H9 (cell line): Measurements from ENCODE around the gene UVSSA. TPM values are rescaled to one million over a fixed set of nuclear protein-coding genes. Genes with fewer than 3 reads are reported as not detected.

Experiments used
- DNase-seq: peaks from one replicate; pipeline ENCODE4 v3.0.0-alpha.2; 2017
- H2AFZ ChIP-seq: one replicate; pipeline ENCODE4 v1.6.1; 2013; ENCODE audit warnings: mild to moderate bottlenecking, low read length, control low read depth, moderate library complexity
- H2AK5ac ChIP-seq: 2 replicates; pipeline ENCODE4 v1.6.1; 2013; ENCODE audit warnings: low read length, control low read depth, mixed read lengths; ENCODE audit not compliant: insufficient read length
- H2BK120ac ChIP-seq: one replicate; pipeline ENCODE4 v1.6.1; 2013; ENCODE audit warnings: low read depth, mild to moderate bottlenecking, low read length, control low read depth, inconsistent platforms; ENCODE audit not compliant: poor library complexity, severe bottlenecking
- H2BK12ac ChIP-seq: 2 replicates; pipeline ENCODE4 v1.6.1; 2013; ENCODE audit warnings: low read length, control low read depth, mixed read lengths, low read depth; ENCODE audit not compliant: insufficient read length
- H2BK15ac ChIP-seq: 2 replicates; pipeline ENCODE4 v1.6.1; 2013; ENCODE audit warnings: low read depth, low read length, control low read depth
- H2BK20ac ChIP-seq: one replicate; pipeline ENCODE4 v1.6.1; 2013; ENCODE audit warnings: low read depth, mild to moderate bottlenecking, low read length, control low read depth, inconsistent platforms; ENCODE audit not compliant: poor library complexity, severe bottlenecking
- H2BK5ac ChIP-seq: 2 replicates; pipeline ENCODE4 v1.6.1; 2013; ENCODE audit warnings: low read length, control low read depth, mixed read lengths; ENCODE audit not compliant: insufficient read length
- H3K14ac ChIP-seq: 2 replicates; pipeline ENCODE4 v1.6.1; 2013; ENCODE audit warnings: low read length, control low read depth; ENCODE audit not compliant: insufficient read depth
- H3K18ac ChIP-seq: 2 replicates; pipeline ENCODE4 v1.6.1; 2013; ENCODE audit warnings: low read depth, mild to moderate bottlenecking, mixed read lengths, low read length, control low read depth; ENCODE audit not compliant: insufficient read length
- H3K23ac ChIP-seq: 2 replicates; pipeline ENCODE4 v1.6.1; 2013; ENCODE audit warnings: low read length, control low read depth, mixed read lengths, low read depth; ENCODE audit not compliant: insufficient read length
- H3K23me2 ChIP-seq: 2 replicates; pipeline ENCODE4 v1.6.1; 2013; ENCODE audit warnings: low read depth, mild to moderate bottlenecking, mixed read lengths, low read length, control low read depth; ENCODE audit not compliant: insufficient read length, poor library complexity, severe bottlenecking
- H3K27ac ChIP-seq: 2 replicates; pipeline ENCODE4 v1.5.1; 2013; ENCODE audit warnings: low read length, control low read depth, mixed read lengths, low read depth; ENCODE audit not compliant: insufficient read length
- H3K27me3 ChIP-seq: 2 replicates; pipeline ENCODE4 v1.6.1; 2013; ENCODE audit warnings: low read length, control low read depth, inconsistent platforms; ENCODE audit not compliant: insufficient read depth
- H3K4ac ChIP-seq: 2 replicates; pipeline ENCODE4 v1.6.1; 2013; ENCODE audit warnings: low read depth, mild to moderate bottlenecking, control low read depth, inconsistent platforms, low read length, moderate library complexity
- H3K4me1 ChIP-seq: 2 replicates; pipeline ENCODE4 v1.6.1; 2013; ENCODE audit warnings: low read length, control low read depth, inconsistent platforms; ENCODE audit not compliant: insufficient read depth
- H3K4me2 ChIP-seq: 2 replicates; pipeline ENCODE4 v1.6.1; 2013; ENCODE audit warnings: low read length, control low read depth, mixed read lengths; ENCODE audit not compliant: insufficient read length, insufficient read depth
- H3K56ac ChIP-seq: 2 replicates; pipeline ENCODE4 v1.6.1; 2013; ENCODE audit warnings: low read depth, mild to moderate bottlenecking, mixed read lengths, low read length, control low read depth; ENCODE audit not compliant: insufficient read length
- H3K79me1 ChIP-seq: 2 replicates; pipeline ENCODE4 v1.6.1; 2013; ENCODE audit warnings: low read depth, mild to moderate bottlenecking, moderate library complexity, low read length, control low read depth, inconsistent platforms; ENCODE audit not compliant: insufficient read depth, poor library complexity, severe bottlenecking
- H3K79me2 ChIP-seq: 2 replicates; pipeline ENCODE4 v1.6.1; 2013; ENCODE audit warnings: low read length, control low read depth, inconsistent platforms; ENCODE audit not compliant: insufficient read depth
- H3K9ac ChIP-seq: 2 replicates; pipeline ENCODE4 v1.6.1; 2013; ENCODE audit warnings: low read length, control low read depth, mixed read lengths; ENCODE audit not compliant: insufficient read length; ENCODE audit errors: extremely low read depth
- H3K9me3 ChIP-seq: one replicate; pipeline ENCODE4 v1.6.1; 2013; ENCODE audit warnings: low read depth, low read length, inconsistent platforms; ENCODE audit not compliant: control insufficient read depth
- H3T11ph ChIP-seq: one replicate; pipeline ENCODE4 v1.6.1; 2013; ENCODE audit warnings: mild to moderate bottlenecking, low read length, control low read depth, inconsistent platforms
- H4K20me1 ChIP-seq: one replicate; pipeline ENCODE4 v1.6.1; 2013; ENCODE audit not compliant: control insufficient read depth, insufficient read length, insufficient read depth
- H4K5ac ChIP-seq: 2 replicates; pipeline ENCODE4 v1.6.1; 2013; ENCODE audit warnings: low read depth, mild to moderate bottlenecking, mixed read lengths, low read length, control low read depth; ENCODE audit not compliant: insufficient read length
- H4K8ac ChIP-seq: replicated peaks from 2 replicates; pipeline ENCODE4 v1.6.1; 2013; ENCODE audit warnings: low read length, control low read depth, mixed read lengths, low read depth; ENCODE audit not compliant: insufficient read length
- H4K91ac ChIP-seq: 2 replicates; pipeline ENCODE4 v1.6.1; 2013; ENCODE audit warnings: low read depth, mild to moderate bottlenecking, moderate library complexity, mixed read lengths, low read length, control low read depth; ENCODE audit not compliant: insufficient read length
- H3K27ac Mint-ChIP-seq, 3 experiments: 2 replicates in 2 of 3; 3 replicates in 1 of 3; pipeline ENCODE4 v1.8.0; 2020 to 2021; ENCODE audit warnings: mixed read lengths in 3 of 3, mild to moderate bottlenecking in 1 of 3, moderate library complexity in 1 of 3
- H3K27me3 Mint-ChIP-seq: 2 replicates; pipeline ENCODE4 v1.8.0; 2021; ENCODE audit warnings: low read depth, mild to moderate bottlenecking, moderate library complexity, mixed read lengths
- H3K36me3 Mint-ChIP-seq, 3 experiments: 2 replicates in 2 of 3; 3 replicates in 1 of 3; pipeline ENCODE4 v1.8.0; 2020 to 2021; ENCODE audit warnings: low read depth in 3 of 3, mixed read lengths in 3 of 3; ENCODE audit not compliant: insufficient read depth in 1 of 3
- H3K4me1 Mint-ChIP-seq, 2 experiments: 2 replicates each; pipeline ENCODE4 v1.8.0; 2020; ENCODE audit warnings: mixed read lengths in 2 of 2
- H3K4me3 Mint-ChIP-seq, 2 experiments: 2 replicates in 1 of 2; 3 replicates in 1 of 2; pipeline ENCODE4 v1.8.0; 2020 to 2021; ENCODE audit warnings: mild to moderate bottlenecking in 2 of 2, mixed read lengths in 2 of 2, moderate library complexity in 1 of 2
- H3K9me3 Mint-ChIP-seq, 2 experiments: 2 replicates in 1 of 2; 3 replicates in 1 of 2; pipeline ENCODE4 v1.8.0; 2020; ENCODE audit warnings: mild to moderate bottlenecking in 2 of 2, mixed read lengths in 2 of 2, moderate library complexity in 1 of 2
- CTCF ChIP-seq: fragments of 200-600 bp; sonication (generic); conservative IDR thresholded peaks from 3 replicates; pipeline ENCODE4 v1.8.0; 2021; ENCODE audit warnings: antibody characterized with exemption, mild to moderate bottlenecking
- WGBS: extraction: QIAGEN DNeasy Blood & Tissue Kit; methylation state at CpG from one replicate; pipeline ENCODE4 v1.1.7; 2013; ENCODE audit warnings: missing lambda C conversion rate, low lambda C conversion rate, mixed read lengths; ENCODE audit not compliant: insufficient read length; ENCODE audit errors: extremely low coverage; 5-methylcytosine and 5-hydroxymethylcytosine counted together
- total RNA-seq: library from RNA; stranded (reverse); gene quantifications from 2 replicates; pipeline ENCODE4 v1.2.1, GENCODE V29; 2021

The UVSSA gene
- total RNA-seq, 1 experiment from 2014 or later: 15.9 TPM

- no peak overlapping the region for H2BK5ac ChIP-seq
- Mint-ChIP-seq H3K9me3 (no peaks in the 10 kb centered on the region), H3K36me3 (peaks cover 27 to 56% (median 49%) of the 10 kb centered on the region in 3 experiments), H3K4me3 (no peak overlapping the region), H3K4me1 (no peaks in the 10 kb centered on the region), H3K27me3 (no peaks in the 10 kb centered on the region), H3K27ac (peak overlapping the region; percentile 23 to 88 (median 83); a peak in 3 of 7 replicates)
- no peak overlapping the region for H2AFZ ChIP-seq
- no peak for TF ChIP-seq CTCF
- no peak overlapping the region for H3K4ac ChIP-seq
- no peak overlapping the region for H2BK120ac ChIP-seq
- H3K14ac ChIP-seq: no peak overlapping the region; the same call in 1 of the 2 replicates
- H2BK15ac ChIP-seq: no peak overlapping the region
- no peaks in the 10 kb centered on the region for H3K4me1 ChIP-seq
- no peaks in the 10 kb centered on the region for H3K27me3 ChIP-seq
- no peak overlapping the region for H2BK12ac ChIP-seq
- H3K56ac ChIP-seq: no peak overlapping the region
- H4K5ac ChIP-seq: no peak overlapping the region
- H4K20me1 ChIP-seq: no peaks in the 10 kb centered on the region
- H3K9ac ChIP-seq: no peak overlapping the region
- H3K23me2 ChIP-seq: no peaks in the 10 kb centered on the region
- DNase-seq: no peak
- no peaks in the 10 kb centered on the region for H3K9me3 ChIP-seq
- no peak overlapping the region for H3K27ac ChIP-seq
- no peak overlapping the region for H3K18ac ChIP-seq
- no peak overlapping the region for H4K8ac ChIP-seq
- no peaks in the 10 kb centered on the region; the same call in 1 of the 2 replicates for H3K79me2 ChIP-seq
- no peaks in the 10 kb centered on the region for H3K79me1 ChIP-seq
- H2BK20ac ChIP-seq: no peak overlapping the region
- no peak overlapping the region for H3K4me2 ChIP-seq
- WGBS: no CpG with 5 or more reads among the region's 21 CpGs
- no peak overlapping the region for H3T11ph ChIP-seq
- H3K23ac ChIP-seq: no peak overlapping the region
- no peak overlapping the region for H2AK5ac ChIP-seq
- no peak overlapping the region for H4K91ac ChIP-seq
Observed at GRCh38 chr4:1331591-1332353, 15.2 kb upstream of the UVSSA start.
